Ascending aorta (tissue), 2 donors: ENCODE measurements around the gene ARL13A. TPM values are rescaled to one million over a fixed set of nuclear protein-coding genes. Genes with fewer than 3 reads are reported as not detected.

Experiments used
- DNase-seq, 2 donors: peaks; one replicate each; pipeline ENCODE4 v3.0.0-alpha.2; 2019; ENCODE audit warnings: low spot score in 2 of 2
- H3K27ac ChIP-seq, 2 donors: fragments of 200-600 bp; sonication (generic); one replicate each; pipeline ENCODE4 v1.5.1; 2016 to 2017; ENCODE audit warnings: mild to moderate bottlenecking in 1 of 2
- H3K27me3 ChIP-seq: fragments of 200-600 bp; sonication (generic); one replicate; pipeline ENCODE4 v1.5.1; 2017
- H3K36me3 ChIP-seq, 2 donors: fragments of 200-600 bp; sonication (generic); one replicate each; pipeline ENCODE4 v1.5.1; 2016
- H3K4me1 ChIP-seq, 2 donors: fragments of 200-600 bp; sonication (generic); one replicate each; pipeline ENCODE4 v1.5.1; 2016 to 2017; ENCODE audit warnings: mild to moderate bottlenecking in 1 of 2
- H3K4me3 ChIP-seq, 2 donors: fragments of 200-600 bp; sonication (generic); one replicate each; pipeline ENCODE4 v1.5.1; 2016 to 2017; ENCODE audit warnings: mild to moderate bottlenecking in 1 of 2
- H3K9me3 ChIP-seq, 2 donors: fragments of 200-600 bp; sonication (generic); one replicate each; pipeline ENCODE4 v1.5.1; 2016
- intact Hi-C: fragments of 100-400 bp; cut with DNase I; formaldehyde crosslinking; loops from one replicate; pipeline ENCODE4 v1.15.1; 2023
- total RNA-seq: library from RNA; depleted of rRNA; stranded (reverse); fragments of >200 nt; gene quantifications from one replicate; pipeline ENCODE4 v1.1.0, GENCODE V29; 2016
- TF ChIP-seq, protein P1 (sequence below), 3 experiments: fragments of 200-600 bp in 2 of 3; fragments of 450-650 bp in 1 of 3; sonication (generic) in 2 of 3; IDR thresholded peaks; one replicate each; pipeline ENCODE4 v1.5.1; 2016 to 2019; ENCODE audit warnings: antibody characterized with exemption in 3 of 3, mild to moderate bottlenecking in 1 of 3, moderate library complexity in 1 of 3

The ARL13A gene
- total RNA-seq, 1 donor from 2014 or later, result not detected

DNA sequence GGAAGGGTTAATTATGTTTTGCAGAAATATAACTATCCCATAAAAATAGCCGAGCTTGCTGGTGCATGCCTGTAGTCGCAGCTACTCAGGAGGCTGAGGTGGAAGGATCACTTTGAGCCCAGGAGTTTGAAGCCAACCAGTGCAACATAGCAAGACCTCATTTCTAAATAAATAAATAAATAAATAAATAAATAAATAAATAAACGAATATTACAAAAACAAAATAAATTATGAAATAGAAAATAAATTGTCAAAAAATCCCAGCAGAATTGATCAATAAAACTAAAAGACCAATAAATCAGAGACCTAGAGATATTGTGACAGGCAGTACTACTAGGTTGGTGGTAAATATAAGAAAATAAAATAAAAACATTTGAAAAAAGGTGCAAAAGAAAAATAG is 6.7 kb upstream of the ARL13A start:
- Histone ChIP-seq H3K9me3 (no peaks in the 10 kb centered on the region), H3K36me3 (no peaks in the 10 kb centered on the region), H3K4me3 (no peak overlapping the region), H3K27me3 (no peaks in the 10 kb centered on the region), H3K4me1 (no peaks in the 10 kb centered on the region), H3K27ac (no peak overlapping the region)
- DNase-seq, result no peak
- intact Hi-C loops, result no loop called here
- TF ChIP-seq, protein P1, sequence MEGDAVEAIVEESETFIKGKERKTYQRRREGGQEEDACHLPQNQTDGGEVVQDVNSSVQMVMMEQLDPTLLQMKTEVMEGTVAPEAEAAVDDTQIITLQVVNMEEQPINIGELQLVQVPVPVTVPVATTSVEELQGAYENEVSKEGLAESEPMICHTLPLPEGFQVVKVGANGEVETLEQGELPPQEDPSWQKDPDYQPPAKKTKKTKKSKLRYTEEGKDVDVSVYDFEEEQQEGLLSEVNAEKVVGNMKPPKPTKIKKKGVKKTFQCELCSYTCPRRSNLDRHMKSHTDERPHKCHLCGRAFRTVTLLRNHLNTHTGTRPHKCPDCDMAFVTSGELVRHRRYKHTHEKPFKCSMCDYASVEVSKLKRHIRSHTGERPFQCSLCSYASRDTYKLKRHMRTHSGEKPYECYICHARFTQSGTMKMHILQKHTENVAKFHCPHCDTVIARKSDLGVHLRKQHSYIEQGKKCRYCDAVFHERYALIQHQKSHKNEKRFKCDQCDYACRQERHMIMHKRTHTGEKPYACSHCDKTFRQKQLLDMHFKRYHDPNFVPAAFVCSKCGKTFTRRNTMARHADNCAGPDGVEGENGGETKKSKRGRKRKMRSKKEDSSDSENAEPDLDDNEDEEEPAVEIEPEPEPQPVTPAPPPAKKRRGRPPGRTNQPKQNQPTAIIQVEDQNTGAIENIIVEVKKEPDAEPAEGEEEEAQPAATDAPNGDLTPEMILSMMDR (IDR thresholded peaks at IDR 0.05), result no peak

DNA sequence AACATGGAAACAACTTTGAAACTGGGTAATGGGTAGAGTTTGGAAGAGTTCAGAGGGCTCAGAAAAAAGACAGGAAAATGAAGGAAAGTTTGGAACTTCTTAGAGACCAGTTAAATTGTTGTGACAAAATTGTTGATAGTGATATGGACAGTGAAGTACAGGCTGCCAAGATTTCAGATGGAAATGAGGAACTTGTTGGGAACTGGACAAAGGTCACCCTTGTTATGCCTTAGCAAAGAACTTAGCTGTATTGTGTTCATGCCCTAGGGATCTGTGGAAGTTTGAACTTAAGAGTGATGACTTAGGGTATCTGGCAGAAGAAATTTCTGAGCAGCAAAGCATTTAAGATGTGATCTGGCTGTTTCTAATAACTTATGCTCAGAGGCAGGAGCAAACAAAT is 5.1 kb upstream of the ARL13A start:
- TF ChIP-seq, protein P1 (IDR thresholded peaks at IDR 0.05), result no peak
- no peak for DNase-seq
- Histone ChIP-seq H3K27me3 (no peaks in the 10 kb centered on the region), H3K9me3 (no peaks in the 10 kb centered on the region), H3K4me1 (no peaks in the 10 kb centered on the region), H3K4me3 (no peak overlapping the region), H3K36me3 (no peaks in the 10 kb centered on the region), H3K27ac (no peak overlapping the region)
- intact Hi-C loops, result no loop called here

DNA sequence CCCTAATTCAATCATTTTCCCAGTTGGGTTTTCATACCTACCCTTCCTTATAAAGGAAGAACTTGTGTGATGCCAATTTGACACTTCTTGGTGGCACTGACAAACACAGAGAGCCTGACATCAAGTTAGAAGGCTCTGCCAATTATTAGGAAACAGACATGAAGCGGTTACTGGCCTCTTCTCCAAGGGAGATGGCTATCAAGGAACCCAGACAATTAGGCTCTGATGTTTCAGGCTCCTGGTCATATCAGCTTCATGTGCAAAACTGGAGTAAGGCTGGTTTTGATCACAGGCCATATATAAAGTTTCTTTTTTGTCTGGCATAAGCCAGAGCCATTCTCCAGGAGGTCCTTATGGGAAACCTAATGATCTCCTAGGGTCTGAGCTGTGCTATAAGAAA is 428 bp downstream of the ARL13A start:
- TF ChIP-seq, protein P1 (IDR thresholded peaks at IDR 0.05), result no peak
- H3K4me3 ChIP-seq, result no peak overlapping the region
- no peaks in the 10 kb centered on the region for H3K27me3 ChIP-seq
- H3K4me1 ChIP-seq, result no peaks in the 10 kb centered on the region
- intact Hi-C loops, result no loop called here
- no peak overlapping the region for H3K27ac ChIP-seq
- no peaks in the 10 kb centered on the region for H3K36me3 ChIP-seq
- no peak for DNase-seq
- H3K9me3 ChIP-seq, result no peaks in the 10 kb centered on the region

DNA sequence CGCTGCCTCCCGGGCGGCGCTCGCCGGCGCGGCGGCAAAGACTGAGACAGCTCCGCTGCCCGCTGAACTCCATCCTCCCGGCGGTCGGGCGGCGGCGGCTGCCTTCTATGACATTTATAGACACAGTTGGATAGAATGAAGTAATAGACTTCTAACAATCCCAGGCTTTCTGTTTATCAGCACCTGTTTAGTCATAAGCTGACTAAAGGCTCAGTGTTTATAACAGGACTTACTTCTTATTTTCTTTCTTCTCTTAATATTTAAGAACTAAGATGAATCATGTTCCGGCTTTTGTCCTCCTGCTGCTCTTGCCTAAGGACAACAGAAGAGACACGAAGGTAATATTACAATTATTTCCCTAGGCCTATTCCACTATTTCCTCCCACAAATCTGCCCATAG is 3.9 kb downstream of the ARL13A start:
- intact Hi-C loops, result no loop called here
- Histone ChIP-seq H3K4me1 (no peaks in the 10 kb centered on the region), H3K36me3 (no peaks in the 10 kb centered on the region), H3K27ac (no peak overlapping the region), H3K4me3 (no peak overlapping the region), H3K9me3 (no peaks in the 10 kb centered on the region), H3K27me3 (no peaks in the 10 kb centered on the region)
- TF ChIP-seq, protein P1 (IDR thresholded peaks at IDR 0.05), result no peak
- no peak for DNase-seq

DNA sequence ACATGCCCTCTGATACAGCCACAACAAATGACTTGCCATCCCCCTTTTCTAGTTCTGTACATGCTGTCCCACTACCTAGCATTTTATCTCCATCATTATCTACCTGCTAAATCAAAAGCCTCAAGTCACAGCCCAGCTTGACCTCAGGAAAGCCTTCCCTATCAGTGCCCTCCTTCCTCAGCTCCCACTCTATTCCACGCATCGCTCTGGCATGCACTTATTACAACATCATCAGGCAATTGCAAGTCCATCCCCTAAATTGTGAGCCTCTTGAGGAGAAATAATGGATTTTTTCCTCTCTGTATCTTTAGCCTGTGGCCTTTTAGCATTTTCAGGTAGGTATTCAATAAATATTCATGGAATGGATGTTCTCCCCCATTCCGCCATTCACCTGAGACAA is 5.7 kb downstream of the ARL13A start:
- TF ChIP-seq, protein P1 (IDR thresholded peaks at IDR 0.05), result no peak
- intact Hi-C loops, result no loop called here
- H3K4me1 ChIP-seq, result no peaks in the 10 kb centered on the region
- H3K9me3 ChIP-seq, result no peaks in the 10 kb centered on the region
- H3K27me3 ChIP-seq, result no peaks in the 10 kb centered on the region
- no peak for DNase-seq
- H3K27ac ChIP-seq, result no peak overlapping the region
- H3K36me3 ChIP-seq, result no peaks in the 10 kb centered on the region
- no peak overlapping the region for H3K4me3 ChIP-seq

DNA sequence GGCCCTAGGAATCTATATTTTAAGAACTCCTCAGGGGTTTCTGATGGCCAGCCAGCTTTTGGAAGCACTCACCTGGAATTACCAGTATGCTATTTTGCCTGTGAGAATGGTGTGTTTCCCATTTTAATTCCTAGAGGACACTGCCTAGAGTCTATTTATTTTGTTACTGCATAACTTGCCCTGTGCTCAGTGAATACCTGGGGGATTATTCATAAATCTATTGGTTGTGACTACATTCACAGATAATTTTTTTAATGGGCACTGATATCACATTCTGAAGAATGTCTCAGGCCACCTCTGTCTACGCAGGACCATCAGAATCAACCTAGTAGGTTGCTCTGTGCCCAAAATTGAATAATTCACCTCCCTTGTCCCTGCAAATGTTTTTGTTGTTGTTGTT is 6.7 kb downstream of the ARL13A start:
- intact Hi-C loops, result no loop called here
- Histone ChIP-seq H3K4me3 (no peak overlapping the region), H3K9me3 (no peaks in the 10 kb centered on the region)

More for the DNA sequence above, 6.7 kb downstream of the ARL13A start:
- Histone ChIP-seq H3K36me3 (no peaks in the 10 kb centered on the region), H3K4me1 (no peaks in the 10 kb centered on the region), H3K27me3 (no peaks in the 10 kb centered on the region), H3K27ac (no peak overlapping the region)
- TF ChIP-seq, protein P1 (IDR thresholded peaks at IDR 0.05), result no peak
- DNase-seq, result no peak
